H1 (cell line): ENCODE data around the gene MPDU1. TPM values are rescaled to one million over a fixed set of nuclear protein-coding genes. Genes with fewer than 3 reads are reported as not detected.

Experiments used
- CTCF ChIA-PET: fragments of 300-600 bp; sonication (Branson Sonifier 250); formaldehyde crosslinking; loops from one replicate; lab custom pipeline; 2021; ENCODE audit not compliant: partially characterized antibody; lab: Charles Lee
- POLR2A ChIA-PET: fragments of 300-600 bp; sonication (Branson Sonifier 250); formaldehyde crosslinking; loops from one replicate; lab custom pipeline; 2021; ENCODE audit warnings: inconsistent platforms; ENCODE audit not compliant: partially characterized antibody; lab: Charles Lee
- DNase-seq, 2 experiments: peaks; one replicate each; pipeline versions ENCODE4 v3.0.0 to v3.0.0-alpha.2; 2010 to 2022; ENCODE audit warnings: low spot score in 2 of 2, low read depth in 1 of 2, mixed read lengths in 1 of 2
- FAIRE-seq: peaks from 2 replicates; lab custom pipeline; 2011; peaks lifted over from hg19 to GRCh38; lab: Jason Lieb, UNC
- H2AFZ ChIP-seq: 2 replicates; pipeline ENCODE4 v1.8.1; 2012; ENCODE audit warnings: low read length, inconsistent platforms
- H2AK5ac ChIP-seq: 2 replicates; pipeline ENCODE4 v1.6.1; 2013; ENCODE audit warnings: low read depth, low read length
- H2BK120ac ChIP-seq: replicated peaks from 2 replicates; pipeline ENCODE3; 2013; ENCODE audit warnings: low read depth, low read length, inconsistent platforms
- H2BK12ac ChIP-seq: 2 replicates; pipeline ENCODE4 v1.6.1; 2013; ENCODE audit warnings: low read depth, low read length
- H2BK15ac ChIP-seq: 2 replicates; pipeline ENCODE4 v1.6.1; 2013; ENCODE audit warnings: low read length
- H2BK20ac ChIP-seq: 2 replicates; pipeline ENCODE4 v1.6.1; 2013; ENCODE audit warnings: low read length
- H2BK5ac ChIP-seq: 2 replicates; pipeline ENCODE4 v1.6.1; 2013; ENCODE audit warnings: low read depth, low read length
- H3K14ac ChIP-seq: 2 replicates; pipeline ENCODE4 v1.6.1; 2013; ENCODE audit warnings: inconsistent platforms; ENCODE audit not compliant: insufficient read length
- H3K18ac ChIP-seq: 2 replicates; pipeline ENCODE4 v1.6.1; 2013; ENCODE audit warnings: low read length; ENCODE audit errors: extremely low read depth
- H3K23ac ChIP-seq: 2 replicates; pipeline ENCODE4 v1.6.1; 2013; ENCODE audit warnings: inconsistent platforms; ENCODE audit not compliant: insufficient read length
- H3K23me2 ChIP-seq: 2 replicates; pipeline ENCODE4 v1.6.1; 2013; ENCODE audit warnings: low read depth, low read length
- H3K27ac ChIP-seq: 2 replicates; pipeline ENCODE4 v1.6.1; 2011; ENCODE audit warnings: low read depth, low read length, inconsistent platforms
- H3K27me3 ChIP-seq, 4 experiments: replicated peaks in 1 of 4; 1 replicate in 1 of 4; 2 replicates in 3 of 4; pipeline versions ENCODE4 v1.6.1 to v1.8.1; 2011 to 2013; ENCODE audit warnings: low read length in 3 of 4, mild to moderate bottlenecking in 3 of 4, inconsistent platforms in 2 of 4, mixed read lengths in 2 of 4, moderate library complexity in 1 of 4; ENCODE audit not compliant: control insufficient read depth in 3 of 4, insufficient read depth in 3 of 4; ENCODE audit errors: extremely low read depth in 1 of 4
- H3K36me3 ChIP-seq, 4 experiments: 2 replicates each; pipeline versions ENCODE4 v1.6.1 to v1.8.1; 2011 to 2013; ENCODE audit warnings: mild to moderate bottlenecking in 4 of 4, low read length in 3 of 4, moderate library complexity in 2 of 4, control low read depth in 1 of 4, inconsistent platforms in 1 of 4; ENCODE audit not compliant: insufficient read depth in 4 of 4, control insufficient read depth in 2 of 4
- H3K4ac ChIP-seq: replicated peaks from 2 replicates; pipeline ENCODE3; 2013; ENCODE audit warnings: low read length, low read depth, mixed read lengths, inconsistent platforms; ENCODE audit not compliant: insufficient read length
- H3K4me1 ChIP-seq, 4 experiments: replicated peaks in 1 of 4; 1 replicate in 1 of 4; 2 replicates in 3 of 4; pipeline versions ENCODE4 v1.6.1 to v1.8.1; 2011 to 2013; ENCODE audit warnings: low read length in 3 of 4, inconsistent platforms in 2 of 4, mixed read lengths in 1 of 4; ENCODE audit not compliant: insufficient read depth in 4 of 4, control insufficient read depth in 3 of 4
- H3K4me2 ChIP-seq, 2 experiments: 2 replicates each; pipeline versions ENCODE4 v1.6.1 to v1.8.1; 2011 to 2013; ENCODE audit warnings: low read depth in 2 of 2, low read length in 2 of 2, control low read depth in 1 of 2, inconsistent platforms in 1 of 2, mild to moderate bottlenecking in 1 of 2; ENCODE audit not compliant: insufficient read depth in 1 of 2
- H3K4me3 ChIP-seq, 4 experiments: fragments of 200-600, 300-600 bp in 1 of 4; sonication (generic), shearing (Covaris generic), sonication (Bioruptor Twin) in 1 of 4; 2 replicates each; pipeline versions ENCODE4 v1.5.1 to v1.8.1; 2011 to 2016; ENCODE audit warnings: low read length in 4 of 4, low read depth in 3 of 4, control low read depth in 2 of 4, inconsistent platforms in 2 of 4, mild to moderate bottlenecking in 2 of 4, mixed read lengths in 1 of 4, moderate library complexity in 1 of 4; ENCODE audit not compliant: insufficient read depth in 2 of 4; ENCODE audit errors: extremely low read depth in 1 of 4
- H3K56ac ChIP-seq: replicated peaks from 2 replicates; pipeline ENCODE3; 2013; ENCODE audit warnings: low read depth, mild to moderate bottlenecking, mixed read lengths, low read length, inconsistent platforms; ENCODE audit not compliant: insufficient read length
- H3K79me1 ChIP-seq: 2 replicates; pipeline ENCODE4 v1.6.1; 2013; ENCODE audit warnings: low read depth, low read length, control low read depth
- H3K79me2 ChIP-seq, 2 experiments: 2 replicates each; pipeline versions ENCODE4 v1.6.1 to v1.8.1; 2012 to 2013; ENCODE audit warnings: low read length in 2 of 2, mild to moderate bottlenecking in 2 of 2, inconsistent platforms in 1 of 2; ENCODE audit not compliant: insufficient read depth in 2 of 2, control insufficient read depth in 1 of 2
- H3K9ac ChIP-seq, 4 experiments: replicated peaks in 1 of 4; 1 replicate in 1 of 4; 2 replicates in 3 of 4; pipeline versions ENCODE4 v1.6.1 to v1.8.1; 2011 to 2013; ENCODE audit warnings: low read depth in 3 of 4, low read length in 3 of 4, control low read depth in 2 of 4, mild to moderate bottlenecking in 2 of 4, moderate library complexity in 2 of 4, inconsistent platforms in 1 of 4; ENCODE audit errors: extremely low read depth in 1 of 4
- H3K9me3 ChIP-seq, 2 experiments: 2 replicates each; pipeline versions ENCODE4 v1.6.1 to v1.8.1; 2012 to 2013; ENCODE audit warnings: mild to moderate bottlenecking in 2 of 2, moderate library complexity in 2 of 2, control low read depth in 1 of 2, inconsistent platforms in 1 of 2, low read depth in 1 of 2, low read length in 1 of 2, mixed read lengths in 1 of 2; ENCODE audit not compliant: insufficient read depth in 2 of 2
- H4K20me1 ChIP-seq, 2 experiments: replicated peaks in 1 of 2; 2 replicates each; pipeline versions ENCODE3 to v1.8.1; 2011 to 2013; ENCODE audit warnings: inconsistent platforms in 2 of 2, low read length in 2 of 2, mild to moderate bottlenecking in 1 of 2; ENCODE audit not compliant: insufficient read depth in 2 of 2, control insufficient read depth in 1 of 2
- H4K5ac ChIP-seq: 2 replicates; pipeline ENCODE4 v1.6.1; 2013; ENCODE audit warnings: low read length, low read depth, mixed read lengths, inconsistent platforms; ENCODE audit not compliant: insufficient read length
- H4K8ac ChIP-seq: 2 replicates; pipeline ENCODE4 v1.8.0; 2013; ENCODE audit warnings: mild to moderate bottlenecking, moderate library complexity, low read length, inconsistent platforms; ENCODE audit not compliant: insufficient read depth; ENCODE audit errors: extremely low read depth
- H4K91ac ChIP-seq: replicated peaks from 2 replicates; pipeline ENCODE3; 2013; ENCODE audit warnings: low read length, mixed read lengths, inconsistent platforms; ENCODE audit not compliant: insufficient read length
- ASH2L ChIP-seq: fragments of 200-600, 300-600 bp; sonication (generic); IDR thresholded peaks from one replicate; pipeline ENCODE4 v1.7.1; 2017; ENCODE audit warnings: low read length
- CHD2 ChIP-seq: IDR thresholded peaks from 2 replicates; pipeline ENCODE4 v1.6.1; 2012; ENCODE audit warnings: low read length, improper control_type of control experiment
- JUN ChIP-seq: IDR thresholded peaks from 2 replicates; pipeline ENCODE4 v1.6.1; 2011; ENCODE audit warnings: low read depth, mild to moderate bottlenecking, improper control_type of control experiment, low read length
- NRF1 ChIP-seq: IDR thresholded peaks from 2 replicates; pipeline ENCODE4 v1.6.1; 2011; ENCODE audit warnings: mild to moderate bottlenecking, low read depth, low read length, improper control_type of control experiment
- PHF8 ChIP-seq: fragments of 200-600 bp; sonication (generic); conservative IDR thresholded peaks from 2 replicates; pipeline ENCODE4 v1.7.1; 2012; ENCODE audit warnings: low read depth, mild to moderate bottlenecking, inconsistent platforms, low read length, moderate library complexity
- RFX5 ChIP-seq: IDR thresholded peaks from 2 replicates; pipeline ENCODE4 v1.6.1; 2011; ENCODE audit warnings: low read depth, low read length, improper control_type of control experiment, borderline replicate concordance
- SIN3A ChIP-seq, 2 experiments: IDR thresholded peaks in 1 of 2; conservative IDR thresholded peaks in 1 of 2; 2 replicates each; pipeline ENCODE4 v1.6.1; 2011 to 2012; ENCODE audit warnings: low read length in 2 of 2, improper control_type of control experiment in 1 of 2, low read depth in 1 of 2, mild to moderate bottlenecking in 1 of 2
- SRF ChIP-seq: IDR thresholded peaks from 2 replicates; pipeline ENCODE4 v1.6.1; 2011; ENCODE audit warnings: mild to moderate bottlenecking, low read depth, low read length, moderate library complexity
- TBP ChIP-seq: IDR thresholded peaks from 2 replicates; pipeline ENCODE4 v1.6.1; 2011; ENCODE audit warnings: low read depth, low read length, improper control_type of control experiment
- TEAD4 ChIP-seq: IDR thresholded peaks from 2 replicates; pipeline ENCODE4 v1.6.1; 2012; ENCODE audit warnings: low read depth, low read length, inconsistent platforms, mixed read lengths
- USF2 ChIP-seq: IDR thresholded peaks from 2 replicates; pipeline ENCODE4 v1.6.1; 2011; ENCODE audit warnings: low read length, improper control_type of control experiment
- WGBS, 2 experiments: shearing (Covaris generic) in 1 of 2; methylation state at CpG; one replicate each; pipeline versions ENCODE4 v1.1.6 to v1.1.7; 2013 to 2015; ENCODE audit warnings: low lambda C conversion rate in 2 of 2, mixed read lengths in 2 of 2, inconsistent platforms in 1 of 2, low coverage in 1 of 2, missing lambda C conversion rate in 1 of 2; ENCODE audit not compliant: insufficient replicate concordance in 2 of 2, insufficient coverage in 1 of 2, insufficient read length in 1 of 2; ENCODE audit errors: extremely low coverage in 1 of 2, missing lambda C conversion rate in 1 of 2; 5-methylcytosine and 5-hydroxymethylcytosine counted together
- polyA plus RNA-seq, 7 experiments: library from polyadenylated mRNA; depleted of rRNA in 3 of 7; stranded (reverse) in 5 of 7; unstranded in 2 of 7; fragments of >200 nt in 5 of 7; fragments of 200-250 nt in 2 of 7; gene quantifications; 1 replicate in 5 of 7; 2 replicates in 1 of 7; 4 replicates in 1 of 7; pipeline versions ENCODE4 v1.2.1 to v1.2.3, GENCODE V29; 2011 to 2013; ENCODE audit warnings: missing spikeins in 2 of 7, mixed read lengths in 2 of 7
- total RNA-seq: library from RNA; stranded (reverse); fragmentation: NEBNext Ultra II Directional; extraction: Animal tissue kit (Norgen Biotek cat#: 25700); gene quantifications from 2 replicates; pipeline ENCODE4 v1.2.1, GENCODE V29; 2021

MPDU1 gene
- total and polyA plus RNA-seq, 2 of the 8 experiments (the other 6 are each of a cell fraction or from before 2014, with no cell fraction given): 63.2 to 142 TPM

GRCh38 chr17:7561589-7562207 lies 22.0 kb upstream of the MPDU1 start, which contains the start of gene SENP3:
Gene SENP3 (plus strand): TSS chr17:7561919. CDS start chr17:7563077, 1,158 bp downstream.
- Histone ChIP-seq H3K56ac (peak within 1 kb of the TSS; percentile 62), H4K91ac (peak within 1 kb of the TSS; percentile 61), H3K4me1 (peaks cover 11 to 40% (median 24%) of the 10 kb centered on the region in 4 experiments), H4K8ac (peak within 1 kb of the TSS; percentile 92; the same call in 1 of the 2 replicates), H2BK5ac (peak within 1 kb of the TSS; percentile 2; the same call in 1 of the 2 replicates), H3K79me1 (peaks cover 9% of the 10 kb centered on the region), H3K36me3 (peaks cover 22 to 33% (median 24%) of the 10 kb centered on the region in 4 experiments), H3K14ac (no peak within 1 kb of the TSS), H2BK120ac (no peak within 1 kb of the TSS), H3K9me3 (no peaks in the 10 kb centered on the region), H2BK20ac (no peak within 1 kb of the TSS), H3K27me3 (no peaks in the 10 kb centered on the region), H2BK12ac (0 out of 2 replicates have a peak within 1 kb of the TSS, but pooled peaks have one; percentile 27), H3K23me2 (peaks cover 6% of the 10 kb centered on the region; the same call in 1 of the 2 replicates), H3K27ac (peak within 1 kb of the TSS; percentile 79; the same call in 1 of the 2 replicates), H2AK5ac (no peak within 1 kb of the TSS), H3K4me3 (peak within 1 kb of the TSS; percentile 69 to 96 (median 78)), H3K4me2 (peak within 1 kb of the TSS; percentile 49 to 96), H4K5ac (peak within 1 kb of the TSS; percentile 61), H3K79me2 (peaks cover 4 to 26% of the 10 kb centered on the region in 2 experiments; a peak in 3 of 4 replicates), H2BK15ac (no peak within 1 kb of the TSS), H3K18ac (peak within 1 kb of the TSS; percentile 21; the same call in 1 of the 2 replicates), H4K20me1 (peaks cover 0 to 1% of the 10 kb centered on the region in 2 experiments), H2AFZ (no peak within 1 kb of the TSS), H3K4ac (peak within 1 kb of the TSS; percentile 36), H3K9ac (peak within 1 kb of the TSS; percentile 66 to 82 (median 74)), H3K23ac (no peak within 1 kb of the TSS)
- DNase-seq (peak in 1 of 2 experiments; percentile 95), FAIRE-seq (no peak)
- CTCF ChIA-PET: interaction anchor here (0.7 to 12.7 kb wide), 41 partner anchors 9 to 516 kb away, joined by 3 to 251 read pairs (median 8); partner anchors contain the start of genes CHRNB1, MPDU1, NEURL4 and SAT2
- 1% methylated on average over 14 of the region's 82 CpGs; no CpG with 5 or more reads in 1 of the 2 experiments for WGBS, 2 experiments
- POLR2A ChIA-PET: interaction anchor here (0.6 to 37.5 kb wide), 18 partner anchors 16 to 302 kb away, joined by 3 to 1144 read pairs (median 4); partner anchors contain the start of genes CD68, EFNB3, GPS2 and MPDU1
- TF ChIP-seq TBP: peak; percentile 45; the same call in 1 of the 2 replicates
- no peak for TF ChIP-seq JUN
- peak; percentile 85 for TF ChIP-seq ASH2L
- no peak for TF ChIP-seq TEAD4
- peak; percentile 88 for TF ChIP-seq PHF8
- TF ChIP-seq SRF: peak; percentile 69
- peak; percentile 59 for TF ChIP-seq NRF1
- TF ChIP-seq SIN3A (conservative IDR thresholded peaks at IDR 0.05 in 1 of 2, IDR thresholded peaks at IDR 0.05 in 1 of 2; ENCODE audit: low read depth in 1 of 2, low read length in 2 of 2): peak in 1 of 2 experiments; percentile 40; a peak in 1 of 4 replicates
- no peak for TF ChIP-seq RFX5
- no peak for TF ChIP-seq USF2
- TF ChIP-seq CHD2: no peak
